Stimulated activated CD4-positive, alpha-beta T cell treated with anti-CD3 and anti-CD28 coated beads, TNF-alpha, amount 100 ng/mL, for 48 hours (primary cell): ENCODE data around the gene ERVMER34-1.

Experiments used
- DNase-seq, 3 donors: peaks; one replicate each; pipeline ENCODE4 v3.0.0-alpha.2; 2020; ENCODE audit warnings: low read depth in 3 of 3

Gene ERVMER34-1

DNA sequence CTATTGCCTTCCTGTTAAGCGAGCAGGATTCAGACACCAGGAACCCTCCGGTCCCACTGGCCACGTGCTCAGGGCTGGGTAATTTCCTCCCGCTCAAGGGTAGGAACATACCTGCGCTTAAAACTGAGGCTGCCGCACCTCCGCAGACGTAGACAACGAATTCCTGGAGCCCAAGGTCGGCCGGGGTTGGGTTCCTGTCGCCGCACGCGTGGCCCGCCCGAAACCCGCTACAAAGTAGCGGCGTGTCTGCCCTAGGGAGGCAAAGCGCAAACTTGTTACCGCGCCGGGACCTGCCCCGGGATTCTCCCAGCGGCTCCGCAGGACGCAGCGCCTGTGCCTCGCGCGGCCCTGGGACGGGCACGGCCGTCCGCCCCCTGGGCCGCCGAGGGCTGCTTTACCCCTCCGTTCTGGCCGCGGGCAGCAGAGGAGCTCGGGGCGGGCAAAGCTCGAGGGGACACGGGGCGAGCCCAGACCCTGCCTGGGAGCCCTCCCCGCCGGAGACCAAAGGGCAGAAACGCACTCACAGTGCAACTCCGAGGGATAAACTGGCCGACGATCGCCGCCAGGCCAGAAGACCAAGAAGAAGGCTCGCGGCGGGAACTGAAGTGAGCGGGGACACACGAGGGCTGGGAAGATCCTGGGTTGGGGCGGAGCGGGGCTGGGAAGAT is at the start of gene ERVMER34-1:
Gene ERVMER34-1 (minus strand): TSS at position 607 of the 668 bp plus-strand sequence. CDS start 5,905 bp downstream, outside the sequence.
- no peak for DNase-seq

GRCh38 chr4:52799813-52800212 is 48.6 kb upstream of the ERVMER34-1 start:
- no peak for DNase-seq

- no peak for DNase-seq
These were observed 44.3 kb upstream of the ERVMER34-1 start for GRCh38 chr4:52795533-52795932.

- DNase-seq: no peak
These were observed 40.7 kb upstream of the ERVMER34-1 start for GRCh38 chr4:52791936-52792335.

GRCh38 chr4:52789774-52790173 is 38.5 kb upstream of the ERVMER34-1 start:
- DNase-seq: no peak

DNA sequence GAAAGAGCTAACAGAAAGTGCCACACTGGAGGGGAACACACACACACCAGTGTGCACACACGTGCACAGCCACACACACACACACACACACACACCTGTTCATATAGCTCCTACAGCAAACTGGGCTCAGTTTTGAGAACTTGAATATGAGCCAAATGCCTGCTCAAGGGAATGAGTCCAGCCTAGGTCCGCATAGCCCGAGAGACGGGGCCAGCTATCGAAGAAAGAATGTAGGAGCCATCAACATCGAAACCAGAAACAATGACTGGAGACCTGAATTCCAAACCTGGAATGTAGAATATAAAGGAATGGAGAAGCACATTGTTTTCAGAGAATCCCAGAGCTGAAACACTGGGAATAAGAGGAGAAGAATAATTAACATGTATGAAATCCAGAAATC is 37.6 kb upstream of the ERVMER34-1 start:
- no peak for DNase-seq

- DNase-seq: no peak
These were observed 31.8 kb upstream of the ERVMER34-1 start for GRCh38 chr4:52783069-52783468.

DNA sequence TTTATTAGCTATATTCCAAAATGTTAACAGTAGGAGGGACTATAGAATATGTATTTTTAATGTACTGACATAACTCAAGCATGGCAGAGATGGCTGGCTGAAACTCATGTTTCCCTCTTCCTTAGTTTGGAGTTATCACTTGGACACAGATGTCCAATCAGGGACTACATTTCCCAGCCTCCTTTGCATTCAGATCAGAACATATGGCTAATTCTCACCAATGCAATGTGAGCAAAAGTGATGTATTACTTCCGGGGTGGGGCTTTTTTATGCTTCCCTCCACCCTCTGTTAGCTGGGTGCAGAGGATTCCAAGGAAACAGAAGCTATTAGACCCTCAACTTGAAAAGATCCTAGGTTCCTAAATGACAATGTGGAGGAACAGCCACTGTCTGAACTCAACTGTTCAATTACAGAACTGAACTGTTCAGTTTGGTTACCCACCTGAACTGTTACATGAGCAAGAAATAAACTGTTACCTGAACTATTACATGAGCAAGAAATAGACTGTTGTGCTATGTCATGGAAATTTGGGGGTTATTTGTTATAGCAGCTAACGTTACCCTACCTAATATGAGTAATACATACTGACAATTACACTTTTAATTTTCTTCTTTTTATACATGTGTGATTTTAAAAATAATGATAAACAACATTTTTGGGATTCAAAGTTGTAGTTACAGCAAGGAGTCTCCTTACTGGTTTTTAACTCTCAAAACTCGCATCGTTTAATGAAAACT is 29.6 kb upstream of the ERVMER34-1 start:
- no peak for DNase-seq

- no peak for DNase-seq
These were observed 29.0 kb upstream of the ERVMER34-1 start for GRCh38 chr4:52780206-52780605.

GRCh38 chr4:52760256-52760655 is 9.0 kb upstream of the ERVMER34-1 start:
- no peak for DNase-seq

GRCh38 chr4:52755426-52755825 is 4.2 kb upstream of the ERVMER34-1 start:
- no peak for DNase-seq

- no peak for DNase-seq
These were observed 1.7 kb upstream of the ERVMER34-1 start for GRCh38 chr4:52752936-52753335.

DNA sequence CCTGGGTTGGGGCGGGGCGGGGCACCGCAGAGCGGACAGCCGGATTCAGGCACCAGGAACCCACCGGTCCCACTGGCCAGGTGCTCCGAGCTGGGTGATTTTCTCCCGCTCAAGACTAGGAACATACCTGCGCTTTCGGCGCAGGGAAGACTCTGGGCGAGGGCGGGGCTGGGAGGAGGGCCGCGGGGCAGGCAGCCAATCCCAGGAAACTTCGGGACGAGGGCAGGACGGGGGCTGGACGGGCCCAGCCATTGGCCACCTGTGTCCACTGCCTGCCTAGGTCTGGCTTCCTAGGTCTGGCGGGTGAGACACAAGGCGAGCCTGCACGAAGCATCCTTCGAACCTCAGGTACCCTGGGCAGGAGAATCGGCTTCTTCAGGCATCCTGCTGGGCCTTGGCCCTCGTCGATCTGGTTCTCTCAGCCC is 274 bp upstream of the ERVMER34-1 start:
- no peak for DNase-seq

DNA sequence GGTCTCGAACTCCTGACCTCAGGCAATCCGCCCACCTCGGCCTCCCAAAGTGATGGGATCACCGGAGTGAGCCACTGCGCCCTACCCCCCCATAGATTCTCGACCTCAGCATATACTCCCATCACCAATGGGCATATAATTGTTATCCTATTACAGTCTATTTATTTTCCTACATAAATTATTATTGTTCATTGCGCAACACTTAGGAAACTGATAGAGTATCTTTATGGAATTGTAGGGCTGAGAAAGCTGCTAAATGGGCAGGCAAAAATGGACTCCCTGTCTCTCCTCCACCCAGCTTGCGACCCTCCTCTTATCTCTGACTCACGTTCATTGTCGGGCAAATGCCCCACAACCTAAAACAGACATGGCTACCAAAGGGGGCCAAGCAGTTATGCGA is 1.0 kb downstream of the ERVMER34-1 start:
- no peak for DNase-seq

DNA sequence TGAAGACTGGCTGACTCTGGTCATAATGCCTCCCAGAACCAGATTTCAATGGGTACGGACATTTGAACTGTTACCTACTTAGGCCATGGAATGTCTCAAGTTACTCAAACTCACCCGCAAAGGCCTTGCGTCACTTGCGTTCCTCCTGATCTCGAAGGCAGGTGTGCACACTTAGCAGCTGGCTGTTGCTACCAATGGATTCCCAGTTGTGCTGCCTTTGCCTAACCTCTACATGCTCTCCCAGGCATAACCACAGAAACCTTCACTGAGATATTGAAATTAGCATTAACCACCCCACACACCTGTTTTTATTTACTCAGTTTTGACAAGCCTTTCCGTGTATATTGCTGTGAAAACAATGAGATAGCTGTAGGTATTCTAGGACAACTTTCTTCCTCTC is 2.8 kb downstream of the ERVMER34-1 start:
- DNase-seq: no peak

- no peak for DNase-seq
These were observed 6.6 kb downstream of the ERVMER34-1 start for GRCh38 chr4:52744588-52744987.

DNA sequence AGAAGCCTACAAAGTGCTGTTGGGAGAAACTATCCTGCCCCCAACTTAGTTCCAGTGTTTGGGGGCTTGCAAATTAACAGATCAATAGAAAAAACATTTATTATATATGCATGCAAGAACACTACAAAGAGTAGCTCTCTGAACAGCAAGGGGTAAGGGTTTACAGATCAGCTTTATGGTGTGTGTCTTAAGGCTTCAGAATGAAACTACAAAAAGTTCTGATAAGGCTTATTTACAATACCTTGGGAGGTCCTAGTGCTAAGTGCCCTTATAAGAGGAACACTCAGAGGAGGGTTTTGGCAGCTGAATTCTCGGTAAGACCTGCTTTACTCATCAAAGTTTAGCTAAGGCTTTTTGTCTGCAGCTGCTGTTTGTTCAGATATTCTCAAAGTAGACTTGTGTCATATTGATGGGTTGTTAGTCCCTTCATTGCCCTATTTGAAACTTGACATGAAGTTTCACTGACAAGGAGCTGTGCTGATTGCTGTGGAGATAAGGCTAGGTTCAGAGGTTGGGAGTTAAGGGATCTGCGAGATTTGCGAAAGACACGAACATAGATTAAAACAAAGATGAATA is 7.7 kb downstream of the ERVMER34-1 start:
- no peak for DNase-seq

DNA sequence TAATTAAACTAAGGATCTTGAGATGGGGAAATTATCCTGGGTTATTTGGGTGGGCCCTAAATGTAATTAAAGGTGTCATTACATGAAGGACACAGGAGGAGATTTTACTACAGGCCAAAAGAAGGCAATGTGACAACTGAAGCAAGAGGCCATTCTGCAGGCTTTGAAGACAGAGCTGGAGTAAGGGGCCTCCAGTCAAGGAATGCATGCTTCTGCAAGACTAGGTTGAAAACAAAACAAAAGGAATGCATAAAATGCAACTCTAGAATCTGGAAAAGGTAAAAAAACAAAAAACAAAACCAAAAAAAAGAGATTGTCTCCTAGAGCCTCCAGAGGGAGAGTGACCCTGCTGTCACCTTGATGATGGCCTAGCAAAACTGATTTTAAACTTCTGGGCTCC is 21.6 kb downstream of the ERVMER34-1 start:
- no peak for DNase-seq

DNA sequence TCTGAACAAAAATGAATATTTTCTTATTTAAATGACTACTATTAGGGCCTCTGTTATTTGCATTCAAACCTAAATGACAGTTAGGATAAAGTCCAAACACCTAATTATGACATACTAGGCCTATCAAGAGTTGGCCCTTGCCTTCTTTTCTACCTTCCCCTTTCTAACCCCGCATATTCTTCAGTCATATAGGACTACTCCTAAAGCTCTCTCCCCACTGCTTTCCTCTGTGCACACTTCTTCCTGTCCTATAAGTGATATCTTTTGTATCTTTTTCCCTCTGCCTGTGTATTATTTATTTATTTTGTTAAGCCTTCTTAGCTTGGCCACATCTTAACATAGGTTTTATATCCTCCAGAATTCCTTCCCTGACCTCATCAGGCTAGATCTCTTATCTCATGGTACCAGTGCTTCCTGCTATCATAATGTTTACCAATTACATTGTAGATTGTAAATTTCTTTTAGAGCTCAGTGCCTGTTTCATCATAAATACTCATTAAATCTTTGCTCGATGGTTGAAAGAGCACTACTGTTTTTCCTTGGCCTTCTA is 22.5 kb downstream of the ERVMER34-1 start:
- no peak for DNase-seq

DNA sequence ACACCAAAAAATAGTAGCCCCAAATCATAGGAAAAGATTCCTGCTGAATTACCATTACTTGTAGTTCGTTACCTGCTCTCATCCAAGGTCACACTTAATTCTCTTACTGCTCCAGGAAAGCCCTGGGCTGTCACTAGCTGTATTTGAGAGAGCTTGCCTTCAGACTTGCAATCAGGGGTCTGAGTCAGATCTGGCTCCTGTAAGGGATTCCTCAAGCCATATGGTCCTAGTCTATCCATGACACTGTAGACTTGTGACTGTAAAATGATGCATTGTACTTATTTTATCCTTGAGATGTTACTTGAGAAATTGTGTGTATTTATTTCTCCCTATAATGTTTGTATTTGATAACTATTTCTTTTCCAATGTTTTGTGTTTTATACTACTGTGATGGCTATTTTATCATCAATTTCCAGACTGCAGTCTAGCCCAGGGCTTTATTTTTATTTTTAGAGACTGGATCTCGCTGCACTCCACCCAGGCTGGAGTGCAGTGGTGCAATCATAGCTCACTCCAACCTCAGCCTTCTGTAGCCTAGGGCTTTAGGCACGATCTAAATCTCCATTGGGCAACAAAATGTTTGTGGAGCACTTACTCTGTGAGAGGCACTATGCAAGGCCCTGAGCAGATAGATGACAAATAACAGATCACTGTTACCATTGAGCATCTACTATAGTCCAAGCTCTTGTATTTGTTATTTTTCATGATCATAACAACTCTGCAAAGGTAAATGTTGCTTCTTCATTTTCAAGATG is 24.2 kb downstream of the ERVMER34-1 start:
- DNase-seq: no peak

- peak; percentile 75 to 84 (median 82) for DNase-seq
These were observed 29.0 kb downstream of the ERVMER34-1 start for GRCh38 chr4:52721968-52722815.
